Tibial nerve (tissue), 3 donors: Measurements from ENCODE around the gene PTPRD.

Experiments used
- CTCF ChIP-seq, 5 experiments: fragments of 200-600 bp in 3 of 5; fragments of 450-650 bp in 2 of 5; sonication (generic) in 3 of 5; IDR thresholded peaks; one replicate each; pipeline ENCODE4 v1.5.1; 2016 to 2019; ENCODE audit warnings: antibody characterized with exemption in 5 of 5, mild to moderate bottlenecking in 3 of 5, moderate library complexity in 2 of 5
- POLR2A ChIP-seq, 2 donors: fragments of 450-650 bp; IDR thresholded peaks; one replicate each; pipeline ENCODE4 v1.6.1; 2017; ENCODE audit warnings: antibody characterized with exemption in 2 of 2, mild to moderate bottlenecking in 2 of 2, moderate library complexity in 2 of 2

- TF ChIP-seq CTCF (IDR thresholded peaks at IDR 0.05) (no peak), POLR2A (IDR thresholded peaks at IDR 0.05) (no peak)
Measured at GRCh38 chr9:9747787-9748186, 865.0 kb downstream of the PTPRD start.
